H1 (cell line): Measurements from ENCODE around the gene NUP210L. TPM values are rescaled to one million over a fixed set of nuclear protein-coding genes. Genes with fewer than 3 reads are reported as not detected.

Source experiments
- POLR2A ChIP-seq, 2 experiments: IDR thresholded peaks; 1 replicate in 1 of 2; 2 replicates in 1 of 2; pipeline ENCODE4 v1.6.1; 2011; ENCODE audit warnings: low read depth in 2 of 2, low read length in 2 of 2, mild to moderate bottlenecking in 2 of 2; ENCODE audit errors: control extremely low read depth in 1 of 2
- POU5F1 ChIP-seq: IDR thresholded peaks from 2 replicates; pipeline ENCODE4 v1.6.1; 2011; ENCODE audit warnings: low read depth, mild to moderate bottlenecking, low read length, moderate library complexity
- RXRA ChIP-seq: IDR thresholded peaks from 2 replicates; pipeline ENCODE4 v1.6.1; 2011; ENCODE audit warnings: low read depth, mild to moderate bottlenecking, low read length, moderate library complexity; ENCODE audit not compliant: insufficient read depth
- SRF ChIP-seq: IDR thresholded peaks from 2 replicates; pipeline ENCODE4 v1.6.1; 2011; ENCODE audit warnings: mild to moderate bottlenecking, low read depth, low read length, moderate library complexity
- polyA plus RNA-seq, 7 experiments: library from polyadenylated mRNA; depleted of rRNA in 3 of 7; stranded (reverse) in 5 of 7; unstranded in 2 of 7; fragments of >200 nt in 5 of 7; fragments of 200-250 nt in 2 of 7; gene quantifications; 1 replicate in 5 of 7; 2 replicates in 1 of 7; 4 replicates in 1 of 7; pipeline versions ENCODE4 v1.2.1 to v1.2.3, GENCODE V29; 2011 to 2013; ENCODE audit warnings: missing spikeins in 2 of 7, mixed read lengths in 2 of 7
- total RNA-seq: library from RNA; stranded (reverse); fragmentation: NEBNext Ultra II Directional; extraction: Animal tissue kit (Norgen Biotek cat#: 25700); gene quantifications from 2 replicates; pipeline ENCODE4 v1.2.1, GENCODE V29; 2021
- TF ChIP-seq, protein P1 (sequence below): fragments of 300-600 bp; sonication (generic); IDR thresholded peaks from 2 replicates; pipeline ENCODE4 v1.7.1; 2012; ENCODE audit warnings: low read length, moderate library complexity, mild to moderate bottlenecking, inconsistent platforms; ENCODE audit not compliant: insufficient replicate concordance

The NUP210L gene
- total and polyA plus RNA-seq, 2 of the 8 experiments (the other 6 are each of a cell fraction or from before 2014, with no cell fraction given): not detected

DNA sequence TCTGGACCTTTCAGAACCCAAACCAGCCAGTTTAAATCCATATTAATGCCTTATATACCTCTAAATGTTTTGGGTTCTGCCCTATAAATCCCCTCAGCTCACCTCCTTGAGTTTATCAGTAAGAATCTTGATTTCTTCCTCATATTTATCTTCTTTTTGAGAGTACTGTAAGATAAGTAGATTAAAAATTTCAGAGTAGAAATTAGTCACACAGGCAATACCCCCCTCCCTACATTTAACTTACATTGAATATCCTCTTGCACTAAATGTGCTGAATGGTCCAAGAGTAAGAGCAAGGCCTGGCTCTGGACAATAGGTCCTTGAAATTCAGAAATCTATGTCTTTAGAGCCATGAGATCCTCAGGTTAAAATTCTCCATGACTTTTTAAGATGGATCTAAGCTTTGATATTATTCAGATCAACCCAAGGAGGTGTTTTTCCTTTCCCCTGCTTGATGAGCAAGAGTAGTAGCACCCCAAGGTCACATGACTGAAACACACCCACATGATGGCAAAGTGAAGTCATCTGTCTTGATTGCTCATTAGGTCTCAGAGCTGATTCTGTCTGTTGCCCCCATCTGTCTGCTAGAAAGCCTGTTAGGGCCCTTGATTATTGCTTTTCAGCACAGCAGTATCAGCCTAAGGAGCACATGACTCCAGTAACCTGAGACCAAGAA, 15.8 kb upstream of the NUP210L start (continued):
- TF ChIP-seq, protein P1, sequence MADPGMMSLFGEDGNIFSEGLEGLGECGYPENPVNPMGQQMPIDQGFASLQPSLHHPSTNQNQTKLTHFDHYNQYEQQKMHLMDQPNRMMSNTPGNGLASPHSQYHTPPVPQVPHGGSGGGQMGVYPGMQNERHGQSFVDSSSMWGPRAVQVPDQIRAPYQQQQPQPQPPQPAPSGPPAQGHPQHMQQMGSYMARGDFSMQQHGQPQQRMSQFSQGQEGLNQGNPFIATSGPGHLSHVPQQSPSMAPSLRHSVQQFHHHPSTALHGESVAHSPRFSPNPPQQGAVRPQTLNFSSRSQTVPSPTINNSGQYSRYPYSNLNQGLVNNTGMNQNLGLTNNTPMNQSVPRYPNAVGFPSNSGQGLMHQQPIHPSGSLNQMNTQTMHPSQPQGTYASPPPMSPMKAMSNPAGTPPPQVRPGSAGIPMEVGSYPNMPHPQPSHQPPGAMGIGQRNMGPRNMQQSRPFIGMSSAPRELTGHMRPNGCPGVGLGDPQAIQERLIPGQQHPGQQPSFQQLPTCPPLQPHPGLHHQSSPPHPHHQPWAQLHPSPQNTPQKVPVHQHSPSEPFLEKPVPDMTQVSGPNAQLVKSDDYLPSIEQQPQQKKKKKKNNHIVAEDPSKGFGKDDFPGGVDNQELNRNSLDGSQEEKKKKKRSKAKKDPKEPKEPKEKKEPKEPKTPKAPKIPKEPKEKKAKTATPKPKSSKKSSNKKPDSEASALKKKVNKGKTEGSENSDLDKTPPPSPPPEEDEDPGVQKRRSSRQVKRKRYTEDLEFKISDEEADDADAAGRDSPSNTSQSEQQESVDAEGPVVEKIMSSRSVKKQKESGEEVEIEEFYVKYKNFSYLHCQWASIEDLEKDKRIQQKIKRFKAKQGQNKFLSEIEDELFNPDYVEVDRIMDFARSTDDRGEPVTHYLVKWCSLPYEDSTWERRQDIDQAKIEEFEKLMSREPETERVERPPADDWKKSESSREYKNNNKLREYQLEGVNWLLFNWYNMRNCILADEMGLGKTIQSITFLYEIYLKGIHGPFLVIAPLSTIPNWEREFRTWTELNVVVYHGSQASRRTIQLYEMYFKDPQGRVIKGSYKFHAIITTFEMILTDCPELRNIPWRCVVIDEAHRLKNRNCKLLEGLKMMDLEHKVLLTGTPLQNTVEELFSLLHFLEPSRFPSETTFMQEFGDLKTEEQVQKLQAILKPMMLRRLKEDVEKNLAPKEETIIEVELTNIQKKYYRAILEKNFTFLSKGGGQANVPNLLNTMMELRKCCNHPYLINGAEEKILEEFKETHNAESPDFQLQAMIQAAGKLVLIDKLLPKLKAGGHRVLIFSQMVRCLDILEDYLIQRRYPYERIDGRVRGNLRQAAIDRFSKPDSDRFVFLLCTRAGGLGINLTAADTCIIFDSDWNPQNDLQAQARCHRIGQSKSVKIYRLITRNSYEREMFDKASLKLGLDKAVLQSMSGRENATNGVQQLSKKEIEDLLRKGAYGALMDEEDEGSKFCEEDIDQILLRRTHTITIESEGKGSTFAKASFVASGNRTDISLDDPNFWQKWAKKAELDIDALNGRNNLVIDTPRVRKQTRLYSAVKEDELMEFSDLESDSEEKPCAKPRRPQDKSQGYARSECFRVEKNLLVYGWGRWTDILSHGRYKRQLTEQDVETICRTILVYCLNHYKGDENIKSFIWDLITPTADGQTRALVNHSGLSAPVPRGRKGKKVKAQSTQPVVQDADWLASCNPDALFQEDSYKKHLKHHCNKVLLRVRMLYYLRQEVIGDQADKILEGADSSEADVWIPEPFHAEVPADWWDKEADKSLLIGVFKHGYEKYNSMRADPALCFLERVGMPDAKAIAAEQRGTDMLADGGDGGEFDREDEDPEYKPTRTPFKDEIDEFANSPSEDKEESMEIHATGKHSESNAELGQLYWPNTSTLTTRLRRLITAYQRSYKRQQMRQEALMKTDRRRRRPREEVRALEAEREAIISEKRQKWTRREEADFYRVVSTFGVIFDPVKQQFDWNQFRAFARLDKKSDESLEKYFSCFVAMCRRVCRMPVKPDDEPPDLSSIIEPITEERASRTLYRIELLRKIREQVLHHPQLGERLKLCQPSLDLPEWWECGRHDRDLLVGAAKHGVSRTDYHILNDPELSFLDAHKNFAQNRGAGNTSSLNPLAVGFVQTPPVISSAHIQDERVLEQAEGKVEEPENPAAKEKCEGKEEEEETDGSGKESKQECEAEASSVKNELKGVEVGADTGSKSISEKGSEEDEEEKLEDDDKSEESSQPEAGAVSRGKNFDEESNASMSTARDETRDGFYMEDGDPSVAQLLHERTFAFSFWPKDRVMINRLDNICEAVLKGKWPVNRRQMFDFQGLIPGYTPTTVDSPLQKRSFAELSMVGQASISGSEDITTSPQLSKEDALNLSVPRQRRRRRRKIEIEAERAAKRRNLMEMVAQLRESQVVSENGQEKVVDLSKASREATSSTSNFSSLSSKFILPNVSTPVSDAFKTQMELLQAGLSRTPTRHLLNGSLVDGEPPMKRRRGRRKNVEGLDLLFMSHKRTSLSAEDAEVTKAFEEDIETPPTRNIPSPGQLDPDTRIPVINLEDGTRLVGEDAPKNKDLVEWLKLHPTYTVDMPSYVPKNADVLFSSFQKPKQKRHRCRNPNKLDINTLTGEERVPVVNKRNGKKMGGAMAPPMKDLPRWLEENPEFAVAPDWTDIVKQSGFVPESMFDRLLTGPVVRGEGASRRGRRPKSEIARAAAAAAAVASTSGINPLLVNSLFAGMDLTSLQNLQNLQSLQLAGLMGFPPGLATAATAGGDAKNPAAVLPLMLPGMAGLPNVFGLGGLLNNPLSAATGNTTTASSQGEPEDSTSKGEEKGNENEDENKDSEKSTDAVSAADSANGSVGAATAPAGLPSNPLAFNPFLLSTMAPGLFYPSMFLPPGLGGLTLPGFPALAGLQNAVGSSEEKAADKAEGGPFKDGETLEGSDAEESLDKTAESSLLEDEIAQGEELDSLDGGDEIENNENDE: no peak
- TF ChIP-seq RXRA (no peak), POLR2A (IDR thresholded peaks at IDR 0.05; ENCODE audit: control extremely low read depth in 1 of 2, low read depth in 2 of 2, low read length in 2 of 2) (0 out of 3 replicates have a peak, but pooled peaks of 1 of the 2 experiments have one; percentile 8), POU5F1 (no peak), SRF (no peak)
